GM12878 (cell line): Measurements from ENCODE around the gene ERAS. TPM values are rescaled to one million over a fixed set of nuclear protein-coding genes. Genes with fewer than 3 reads are reported as not detected.

Source experiments
- ATAC-seq: fragments of 200-7000 bp; cut with Tn5 transposase; 3 replicates; pipeline ENCODE4 v1.9.1; 2020; ENCODE audit warnings: mild to moderate bottlenecking, moderate library complexity
- BruUV-seq: library from RNA; stranded (reverse); fragments of 400-500 nt; replicated peaks from 2 replicates; lab custom pipeline; 2021; lab: Mats Ljungman, UMichigan
- CTCF ChIA-PET: fragments of 300-600 bp; sonication (Branson Sonifier 250); formaldehyde crosslinking; extraction: SDS; loops from one replicate; lab custom pipeline; 2021; ENCODE audit warnings: inconsistent platforms; lab: Yijun Ruan, JAX
- POLR2A ChIA-PET: fragments of 350-600 bp; formaldehyde crosslinking; extraction: SDS; loops from one replicate; lab custom pipeline; 2021; ENCODE audit warnings: inconsistent platforms; lab: Charles Lee
- RAD21 ChIA-PET: fragments of 300-600 bp; sonication (Branson Sonifier 250); formaldehyde crosslinking; loops from one replicate; lab custom pipeline; 2023; ENCODE audit warnings: antibody characterized with exemption; ENCODE audit not compliant: unreplicated experiment; lab: Charles Lee
- SMC1A ChIA-PET: fragments of 300-600 bp; sonication (Branson Sonifier 250); formaldehyde crosslinking; loops from one replicate; lab custom pipeline; 2023; ENCODE audit not compliant: unreplicated experiment, uncharacterized antibody; lab: Charles Lee
- DNase-seq: peaks from one replicate; pipeline ENCODE4 v3.0.0-alpha.2; 2011; ENCODE audit warnings: low read depth, low spot score
- FAIRE-seq: peaks from 3 replicates; lab custom pipeline; 2011; peaks lifted over from hg19 to GRCh38; lab: Jason Lieb, UNC
- H2AFZ ChIP-seq: 2 replicates; pipeline ENCODE4 v1.6.0; 2011; ENCODE audit warnings: low read depth, low read length, control low read depth; ENCODE audit not compliant: control insufficient read depth
- H3K27ac ChIP-seq: 2 replicates; pipeline ENCODE4 v1.5.1; 2011; ENCODE audit warnings: control low read depth; ENCODE audit not compliant: control insufficient read depth, insufficient read depth
- H3K27me3 ChIP-seq, 2 experiments: replicated peaks in 1 of 2; 2 replicates each; pipeline versions ENCODE4 v1.6.0 to v1.6.1; 2011; ENCODE audit warnings: low read length in 1 of 2; ENCODE audit not compliant: control insufficient read depth in 2 of 2, insufficient read depth in 2 of 2
- H3K36me3 ChIP-seq, 2 experiments: 2 replicates each; pipeline ENCODE4 v1.5.1; 2011; ENCODE audit warnings: low read length in 1 of 2; ENCODE audit not compliant: control insufficient read depth in 2 of 2, insufficient read depth in 2 of 2
- H3K4me1 ChIP-seq: 2 replicates; pipeline ENCODE4 v1.6.1; 2011; ENCODE audit warnings: mild to moderate bottlenecking, low read length, moderate library complexity, mixed read lengths; ENCODE audit not compliant: control insufficient read depth, insufficient read depth
- H3K4me2 ChIP-seq: 2 replicates; pipeline ENCODE4 v1.6.0; 2011; ENCODE audit warnings: control low read depth; ENCODE audit not compliant: control insufficient read depth, insufficient read depth
- H3K4me3 ChIP-seq: fragments of 200-600 bp; sonication (generic); 2 replicates; pipeline ENCODE4 v1.5.1; 2016
- H3K79me2 ChIP-seq: 2 replicates; pipeline ENCODE4 v1.6.0; 2011; ENCODE audit warnings: low read length; ENCODE audit not compliant: control insufficient read depth, insufficient read depth
- H3K9ac ChIP-seq: 2 replicates; pipeline ENCODE4 v1.8.0; 2011; ENCODE audit warnings: low read length, control low read depth, mixed read lengths; ENCODE audit not compliant: control insufficient read depth, insufficient read depth
- H3K9me3 ChIP-seq: replicated peaks from 3 replicates; pipeline ENCODE4 v1.5.1; 2011; ENCODE audit warnings: mild to moderate bottlenecking, low read length; ENCODE audit not compliant: control insufficient read depth, insufficient read depth
- H4K20me1 ChIP-seq: 2 replicates; pipeline ENCODE4 v1.6.0; 2011; ENCODE audit not compliant: control insufficient read depth, insufficient read depth
- E2F4 ChIP-seq: IDR thresholded peaks from 2 replicates; pipeline ENCODE4 v1.6.1; 2012; ENCODE audit warnings: low read depth, low read length, improper control_type of control experiment
- ELK1 ChIP-seq: IDR thresholded peaks from 2 replicates; pipeline ENCODE4 v1.6.1; 2012; ENCODE audit warnings: low read depth, low read length, improper control_type of control experiment
- KDM1A ChIP-seq: fragments of 200-600 bp; sonication (generic); IDR thresholded peaks from 2 replicates; pipeline ENCODE4 v1.6.1; 2016; ENCODE audit warnings: borderline replicate concordance
- SIN3A ChIP-seq: IDR thresholded peaks from 2 replicates; pipeline ENCODE4 v1.6.1; 2012; ENCODE audit warnings: low read depth, low read length, improper control_type of control experiment
- SMC3 ChIP-seq: IDR thresholded peaks from 2 replicates; pipeline ENCODE4 v1.6.1; 2011; ENCODE audit warnings: low read length, improper control_type of control experiment, borderline replicate concordance
- SPI1 ChIP-seq: IDR thresholded peaks from 2 replicates; pipeline ENCODE4 v1.6.1; 2011; ENCODE audit warnings: low read depth, mild to moderate bottlenecking, low read length, moderate library complexity, borderline replicate concordance; ENCODE audit not compliant: insufficient read depth
- STAT3 ChIP-seq: IDR thresholded peaks from 2 replicates; pipeline ENCODE4 v1.6.1; 2011; ENCODE audit warnings: low read depth, low read length, improper control_type of control experiment
- SUPT20H ChIP-seq: IDR thresholded peaks from 2 replicates; pipeline ENCODE4 v1.6.1; 2011; ENCODE audit warnings: low read depth, mild to moderate bottlenecking, low read length, moderate library complexity, borderline replicate concordance; ENCODE audit not compliant: control insufficient read depth
- TAF1 ChIP-seq: IDR thresholded peaks from 2 replicates; pipeline ENCODE4 v1.6.1; 2011; ENCODE audit warnings: mild to moderate bottlenecking, low read depth, low read length, borderline replicate concordance
- WRNIP1 ChIP-seq: IDR thresholded peaks from 2 replicates; pipeline ENCODE4 v1.6.1; 2011; ENCODE audit warnings: low read depth, low read length, improper control_type of control experiment, borderline replicate concordance
- ZBTB11 ChIP-seq: fragments of 450-650 bp; formaldehyde crosslinking; IDR thresholded peaks from 2 replicates; pipeline ENCODE4 v1.5.0; 2022; ENCODE audit warnings: mild to moderate bottlenecking, missing genetic modification characterization
- WGBS: methylation state at CpG from one replicate; pipeline ENCODE4 v1.1.6; 2016; ENCODE audit warnings: low lambda C conversion rate; ENCODE audit not compliant: insufficient replicate concordance, insufficient coverage; ENCODE audit errors: missing lambda C conversion rate; 5-methylcytosine and 5-hydroxymethylcytosine counted together
- in situ Hi-C: fragments of 300-500 bp; cut with MboI; formaldehyde crosslinking; loops from 9 replicates; pipeline ENCODE4 v1.14.3; 2018; ENCODE audit warnings: mixed read lengths
- intact Hi-C: fragments of 100-400 bp; cut with micrococcal nuclease; formaldehyde crosslinking; loops from one replicate; pipeline ENCODE4 v1.14.2; 2022; ENCODE audit not compliant: unreplicated experiment
- polyA plus RNA-seq, 11 experiments: library from polyadenylated mRNA; depleted of rRNA in 4 of 11; unstranded in 6 of 11; stranded (reverse) in 5 of 11; fragments of >200 nt; fragmentation: Nextera tagmentation in 4 of 11; fragmentation: Illumina TruSeq in 1 of 11; extraction: Ambion mirVana in 4 of 11; extraction: Trizol in 1 of 11; gene quantifications; 1 replicate in 1 of 11; 2 replicates in 10 of 11; pipeline versions ENCODE4 v1.2.1 to v1.2.3, GENCODE V29; 2011 to 2016; ENCODE audit warnings: inconsistent platforms in 2 of 11, missing spikeins in 2 of 11, low read depth in 1 of 11
- total RNA-seq, 4 experiments: library from RNA; depleted of rRNA in 3 of 4; stranded (reverse); fragments of >200 nt in 3 of 4; fragmentation: Illumina TruSeq in 1 of 4; extraction: Trizol in 1 of 4; gene quantifications; 2 replicates each; pipeline versions ENCODE4 v1.2.1 to v1.2.3, GENCODE V29; 2013 to 2021

ERAS gene
- total and polyA plus RNA-seq, 10 of the 15 experiments (the other 5 are each of a cell fraction or from before 2014, with no cell fraction given) = not detected

- RAD21 ChIA-PET = no interaction called here
- SMC1A ChIA-PET = no interaction called here
- Histone ChIP-seq H3K36me3 (no peaks in the 10 kb centered on the region), H3K27ac (no peak overlapping the region), H4K20me1 (no peaks in the 10 kb centered on the region), H2AFZ (no peak overlapping the region), H3K9me3 (no peaks in the 10 kb centered on the region), H3K9ac (no peak overlapping the region), H3K27me3 (no peaks in the 10 kb centered on the region), H3K79me2 (no peaks in the 10 kb centered on the region), H3K4me2 (no peak overlapping the region), H3K4me3 (no peak overlapping the region), H3K4me1 (no peaks in the 10 kb centered on the region)
- in situ Hi-C loops (no loop called here), intact Hi-C loops (no loop called here)
- DNase-seq (no peak), ATAC-seq (no peak), FAIRE-seq (no peak)
- CTCF ChIA-PET = no interaction called here
- no peak for TF ChIP-seq SUPT20H
- no peak for TF ChIP-seq STAT3
- no peak for TF ChIP-seq SIN3A
- no peak for TF ChIP-seq TAF1
- TF ChIP-seq SPI1 = no peak
- no peak for TF ChIP-seq WRNIP1
- no peak for TF ChIP-seq E2F4
- no peak for TF ChIP-seq KDM1A
- TF ChIP-seq ELK1 = no peak
- no peak for TF ChIP-seq ZBTB11 (CRISPR knock-in tag)
- no peak for TF ChIP-seq SMC3
- POLR2A ChIA-PET = no interaction called here
- 65% methylated on average over 6 of the region's 6 CpGs for WGBS
- no TSS peak for BruUV-seq
These were observed 44.6 kb upstream of the ERAS start for GRCh38 chrX:48781705-48782104.
